H54 (cell line): Measurements from ENCODE around the gene PPP2R3B.

Source experiments
- DNase-seq: peaks from one replicate; pipeline ENCODE4 v3.0.0; 2011; ENCODE audit warnings: low spot score, mixed read lengths; ENCODE audit not compliant: insufficient read length
- FAIRE-seq: peaks from 3 replicates; lab custom pipeline; 2011; peaks lifted over from hg19 to GRCh38; lab: Jason Lieb, UNC
- POLR2A ChIP-seq: IDR thresholded peaks from 2 replicates; pipeline ENCODE4 v1.6.1; 2011; ENCODE audit warnings: low read depth, mild to moderate bottlenecking, low read length

PPP2R3B gene

GRCh38 chrX:350148-350533 lies 36.6 kb downstream of the PPP2R3B start:
- FAIRE-seq (no peak), DNase-seq (no peak)
- TF ChIP-seq POLR2A = no peak

- no peak for TF ChIP-seq POLR2A
- no peak for DNase-seq
- no peak for FAIRE-seq
Measured at GRCh38 chrX:349702-350101, 37.0 kb downstream of the PPP2R3B start.

GRCh38 chrX:349196-349595 lies 37.5 kb downstream of the PPP2R3B start:
- TF ChIP-seq POLR2A = no peak
- FAIRE-seq (no peak), DNase-seq (no peak)

GRCh38 chrX:348461-349117 lies 38.1 kb downstream of the PPP2R3B start:
- DNase-seq (no peak), FAIRE-seq (no peak)
- no peak for TF ChIP-seq POLR2A

GRCh38 chrX:347351-348117 lies 39.2 kb downstream of the PPP2R3B start:
- DNase-seq = no peak
- TF ChIP-seq POLR2A = no peak
- FAIRE-seq = no peak

GRCh38 chrX:346034-346813 lies 40.5 kb downstream of the PPP2R3B start:
- no peak for DNase-seq
- no peak for TF ChIP-seq POLR2A
- FAIRE-seq = no peak

GRCh38 chrX:345020-345925 lies 41.4 kb downstream of the PPP2R3B start:
- FAIRE-seq = no peak
- DNase-seq = no peak
- no peak for TF ChIP-seq POLR2A

GRCh38 chrX:344371-344901 lies 42.3 kb downstream of the PPP2R3B start:
- TF ChIP-seq POLR2A = no peak
- FAIRE-seq = no peak
- no peak for DNase-seq

- FAIRE-seq = no peak
- no peak for TF ChIP-seq POLR2A
- DNase-seq = no peak
Measured at GRCh38 chrX:341541-342101, 45.1 kb downstream of the PPP2R3B start.

GRCh38 chrX:340641-341423 lies 45.9 kb downstream of the PPP2R3B start:
- FAIRE-seq (no peak), DNase-seq (no peak)
- TF ChIP-seq POLR2A = no peak

GRCh38 chrX:340121-340520 lies 46.6 kb downstream of the PPP2R3B start:
- TF ChIP-seq POLR2A = no peak
- FAIRE-seq = no peak
- DNase-seq = no peak

GRCh38 chrX:338836-339400 lies 47.8 kb downstream of the PPP2R3B start:
- DNase-seq (no peak), FAIRE-seq (no peak)
- TF ChIP-seq POLR2A = no peak
